Daoy (cell line): ENCODE results near the gene CNOT6. TPM values are rescaled to one million over a fixed set of nuclear protein-coding genes. Genes with fewer than 3 reads are reported as not detected.

Experiments used
- DNase-seq: peaks from one replicate; pipeline ENCODE4 v3.0.0-alpha.2; 2015; ENCODE audit warnings: low read depth
- total RNA-seq: library from RNA; depleted of rRNA; stranded (reverse); fragments of >200 nt; shearing (Covaris generic); gene quantifications from 2 replicates; pipeline ENCODE4 v1.2.3, GENCODE V29; 2014

The CNOT6 gene
- total RNA-seq, 1 experiment from 2014 or later = 11.4 TPM

DNA sequence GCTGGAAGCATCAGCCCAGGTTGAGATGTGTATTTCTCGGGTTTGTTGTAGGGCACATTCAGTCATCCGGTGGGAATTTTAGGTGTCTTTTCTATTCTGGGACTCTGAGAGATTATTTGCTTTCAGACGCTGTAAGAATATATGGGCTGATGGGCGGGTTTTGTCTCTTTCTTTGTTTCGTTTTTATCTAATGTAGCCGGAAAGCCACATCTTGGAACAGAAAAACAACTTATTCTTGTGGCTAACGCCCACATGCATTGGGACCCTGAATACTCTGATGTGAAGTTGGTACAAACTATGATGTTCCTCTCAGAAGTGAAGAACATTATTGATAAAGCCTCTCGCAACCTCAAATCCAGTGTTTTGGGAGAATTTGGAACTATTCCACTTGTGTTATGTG, 74.7 kb downstream of the CNOT6 start:
- DNase-seq = no peak

- DNase-seq = no peak
Measured at GRCh38 chr5:180575571-180575970, 81.4 kb downstream of the CNOT6 start.

- DNase-seq = no peak
Measured at GRCh38 chr5:180580681-180581080, 86.5 kb downstream of the CNOT6 start.

DNA sequence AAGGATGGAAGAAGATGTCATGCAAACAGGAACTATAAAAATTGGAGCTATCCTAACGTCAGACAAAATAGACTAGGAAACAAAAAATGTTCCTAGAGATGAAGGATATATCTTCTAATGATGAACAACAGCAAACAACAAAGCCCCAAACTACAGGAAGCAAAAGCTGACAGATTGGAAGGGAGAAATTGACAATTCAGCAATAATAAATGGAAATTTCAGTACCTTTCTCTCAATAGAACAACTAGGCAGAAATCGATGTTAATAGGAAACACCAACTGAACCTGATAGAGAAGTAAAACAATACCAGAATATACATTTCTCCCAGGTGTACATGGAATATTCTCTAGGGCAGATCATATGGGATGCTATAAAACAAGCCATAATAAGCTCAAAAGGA, 89.6 kb downstream of the CNOT6 start:
- no peak for DNase-seq

DNA sequence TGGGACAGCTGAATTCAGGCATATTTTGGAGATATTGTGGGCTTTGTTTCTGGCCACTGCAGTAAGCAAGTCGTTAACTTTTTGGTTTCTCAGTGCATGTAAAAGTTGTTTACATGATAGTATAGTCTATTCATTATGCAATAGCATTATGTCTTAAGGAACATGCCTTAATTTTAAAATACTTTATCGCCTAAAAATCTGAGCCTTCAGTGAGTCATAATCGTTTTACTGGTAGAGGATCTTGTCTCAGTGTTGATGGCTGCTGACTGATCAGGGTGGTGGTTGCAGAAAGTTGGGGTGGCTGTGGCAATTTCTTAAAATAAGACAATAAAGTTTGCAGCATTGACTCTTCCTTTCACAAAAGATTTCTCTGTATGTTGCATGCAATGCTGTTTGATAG, 92.0 kb downstream of the CNOT6 start:
- no peak for DNase-seq

GRCh38 chr5:180586870-180587269, 92.7 kb downstream of the CNOT6 start:
- no peak for DNase-seq

GRCh38 chr5:180589771-180590542, 95.8 kb downstream of the CNOT6 start:
- DNase-seq = no peak

DNA sequence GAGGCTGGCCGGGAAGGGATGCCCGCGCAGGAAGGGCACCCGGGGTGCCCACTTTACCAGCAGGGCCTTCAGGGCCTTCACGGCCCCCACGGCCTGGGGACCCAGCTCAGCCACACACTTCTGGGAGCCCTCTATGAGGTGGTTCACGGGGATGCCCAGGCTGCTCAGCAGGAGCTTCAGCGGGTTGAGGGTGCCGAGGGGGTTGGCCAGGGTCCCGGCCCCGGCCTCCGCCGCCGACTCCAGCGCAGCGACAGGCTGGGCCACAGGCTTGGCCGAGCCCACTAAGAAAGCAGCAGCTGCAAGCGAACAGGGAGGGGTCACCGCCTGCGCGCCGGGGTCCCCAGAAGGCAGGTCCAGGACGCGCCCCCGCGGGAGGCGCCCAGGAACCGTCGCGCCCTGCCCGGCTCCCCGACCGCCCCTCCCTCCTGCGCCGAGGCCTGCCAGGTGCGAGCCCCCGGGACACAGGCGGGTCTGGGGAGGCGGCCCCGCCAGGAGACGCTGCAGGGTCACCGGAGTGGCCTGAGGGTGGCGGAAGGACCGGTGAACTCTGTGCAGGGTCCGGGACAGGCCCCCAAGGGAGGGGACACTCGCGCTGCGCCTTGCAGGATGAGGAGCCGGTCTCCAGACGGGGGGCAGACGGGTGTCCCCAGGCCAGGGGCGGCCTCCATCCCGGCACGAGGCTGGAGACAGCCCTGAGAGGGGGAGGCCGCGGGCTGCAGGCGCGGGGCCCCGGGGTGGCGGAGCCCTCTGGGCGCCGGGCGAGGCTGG, 96.5 kb downstream of the CNOT6 start:
- DNase-seq = no peak

DNA sequence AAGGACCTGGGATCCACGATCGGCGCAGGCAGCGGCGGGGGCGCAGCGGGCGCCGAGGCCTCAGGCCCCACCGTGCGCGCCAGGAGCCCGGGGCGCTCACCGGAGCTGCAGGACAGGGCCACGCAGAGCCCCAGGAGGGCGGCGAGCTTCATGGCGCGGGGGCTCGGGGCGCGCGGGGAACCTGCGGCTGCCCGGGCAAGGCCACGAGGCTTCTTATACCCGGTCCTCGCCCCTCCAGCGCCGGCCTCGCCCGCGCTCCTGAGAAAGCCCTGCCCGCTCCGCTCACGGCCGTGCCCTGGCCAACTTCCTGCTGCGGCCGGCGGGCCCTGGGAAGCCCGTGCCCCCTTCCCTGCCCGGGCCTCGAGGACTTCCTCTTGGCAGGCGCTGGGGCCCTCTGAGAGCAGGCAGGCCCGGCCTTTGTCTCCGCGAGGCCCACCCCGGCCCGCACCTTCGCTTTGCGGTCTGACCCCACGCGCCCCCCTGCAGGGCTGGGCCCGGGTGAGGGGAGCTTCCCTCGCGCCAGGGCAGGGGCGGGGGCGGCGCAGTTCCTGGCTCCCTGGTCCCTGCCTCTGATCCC, 97.2 kb downstream of the CNOT6 start, which contains the start of gene SCGB3A1:
Gene SCGB3A1 (minus strand): TSS at position 189 of the 577 bp plus-strand sequence. CDS start 37 bp downstream, at position 152.
- DNase-seq = peak; percentile 41

- DNase-seq = no peak
Measured at GRCh38 chr5:180592176-180592575, 98.0 kb downstream of the CNOT6 start.

GRCh38 chr5:180593446-180594206, 99.4 kb downstream of the CNOT6 start:
- DNase-seq = no peak

GRCh38 chr5:180594311-180595045, 100.3 kb downstream of the CNOT6 start:
- peak; percentile 13 for DNase-seq

GRCh38 chr5:180595046-180595379, 100.8 kb downstream of the CNOT6 start:
- no peak for DNase-seq

DNA sequence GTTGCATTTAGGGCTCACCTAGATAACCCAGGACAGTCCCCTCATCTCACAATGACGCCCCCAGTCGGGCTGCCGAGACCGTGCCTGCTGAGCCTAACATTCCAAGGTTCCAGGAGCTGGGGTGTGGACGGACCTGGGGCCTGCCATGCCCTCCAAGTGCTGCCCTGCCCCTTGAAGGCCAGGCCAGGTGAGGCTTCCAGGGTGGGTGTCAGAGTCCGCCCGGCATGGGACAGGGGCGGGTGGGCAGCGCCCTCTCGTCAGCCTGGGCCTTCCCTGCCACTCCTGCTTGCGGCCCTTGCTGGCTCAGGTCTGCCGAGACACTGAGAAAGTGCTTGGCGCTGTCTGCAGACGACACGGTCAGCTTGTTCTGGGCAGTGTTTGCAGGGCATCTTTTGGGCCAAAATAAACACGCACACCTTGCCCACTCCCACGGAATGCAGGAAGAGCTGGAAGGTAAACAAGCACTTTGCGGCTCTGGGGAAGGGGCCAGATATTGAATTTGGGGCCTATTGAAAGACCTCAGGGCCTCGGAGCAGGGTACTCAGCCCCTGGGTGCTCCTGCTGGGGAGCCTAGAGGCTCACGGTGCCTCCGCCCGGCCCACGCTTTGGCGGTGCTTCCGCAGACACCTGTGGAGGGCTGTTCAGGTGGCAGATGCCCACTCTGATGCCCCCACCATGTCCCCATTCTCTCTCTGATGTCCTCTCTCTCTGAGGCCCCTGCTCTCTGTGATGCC, 101.4 kb downstream of the CNOT6 start:
- no peak for DNase-seq

GRCh38 chr5:180596115-180596667, 102.0 kb downstream of the CNOT6 start:
- no peak for DNase-seq

GRCh38 chr5:180596668-180597231, 102.6 kb downstream of the CNOT6 start:
- DNase-seq = no peak

DNA sequence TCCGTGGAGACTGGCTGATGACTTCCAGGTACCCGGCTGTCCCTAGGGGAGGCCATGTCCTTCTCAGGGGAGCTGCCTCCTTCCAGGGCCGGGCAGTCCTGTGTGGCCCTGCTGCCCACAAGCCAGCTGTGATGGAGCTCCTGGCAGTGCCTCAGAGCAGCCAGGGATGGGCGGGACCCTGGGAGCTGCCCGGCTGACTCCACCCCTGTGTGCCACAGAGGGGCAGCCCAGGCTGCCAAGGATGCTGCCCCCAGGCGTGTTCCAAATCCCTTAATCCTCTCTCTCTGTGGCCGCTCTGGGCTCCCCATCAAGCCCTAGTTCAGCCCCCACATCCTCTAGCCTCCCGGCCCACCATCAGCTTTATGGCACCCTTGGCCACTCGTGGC, 104.1 kb downstream of the CNOT6 start:
- peak; percentile 10 for DNase-seq

- DNase-seq = no peak
Measured at GRCh38 chr5:180598797-180599589, 104.8 kb downstream of the CNOT6 start.

- no peak for DNase-seq
Measured at GRCh38 chr5:180599590-180599914, 105.4 kb downstream of the CNOT6 start.
